CD4-positive, alpha-beta T cell (primary cell): ENCODE measurements around the gene GPR141. TPM values are rescaled to one million over a fixed set of nuclear protein-coding genes. Genes with fewer than 3 reads are reported as not detected.

Source experiments
- ATAC-seq: fragments of 200-7000 bp; cut with Tn5 transposase; one replicate; pipeline ENCODE4 v1.10.0; 2022; ENCODE audit warnings: mild to moderate bottlenecking; ENCODE audit not compliant: poor library complexity
- CTCF ChIA-PET: fragments of 350-600 bp; sonication (Branson Sonifier 250); formaldehyde crosslinking; loops from one replicate; lab custom pipeline; 2021; ENCODE audit warnings: antibody characterized with exemption, inconsistent platforms; lab: Charles Lee
- POLR2A ChIA-PET: fragments of 350-600 bp; sonication (Branson Sonifier 250); formaldehyde crosslinking; loops from one replicate; lab custom pipeline; 2021; ENCODE audit warnings: antibody characterized with exemption, inconsistent platforms; lab: Charles Lee
- DNase-seq, 14 experiments: peaks; one replicate each; pipeline ENCODE4 v3.0.0-alpha.2; 2013 to 2020; ENCODE audit warnings: mixed read lengths in 2 of 14
- H3K27ac ChIP-seq, 2 donors: one replicate each; pipeline versions ENCODE4 v1.5.1 to v1.7.0; 2013; ENCODE audit warnings: low read length in 2 of 2, low read depth in 1 of 2, mild to moderate bottlenecking in 1 of 2
- H3K27me3 ChIP-seq, 2 experiments: 1 replicate in 1 of 2; 2 replicates in 1 of 2; pipeline versions ENCODE4 v1.6.1 to v1.7.0; 2013; ENCODE audit warnings: low read length in 2 of 2, control low read depth in 1 of 2, mild to moderate bottlenecking in 1 of 2, moderate library complexity in 1 of 2; ENCODE audit not compliant: insufficient read depth in 2 of 2, control insufficient read depth in 1 of 2
- H3K36me3 ChIP-seq: one replicate; pipeline ENCODE4 v1.6.1; 2013; ENCODE audit warnings: low read length, control low read depth; ENCODE audit not compliant: insufficient read depth
- H3K4me1 ChIP-seq: one replicate; pipeline ENCODE4 v1.6.1; 2013; ENCODE audit warnings: low read length, control low read depth; ENCODE audit not compliant: insufficient read depth
- H3K4me3 ChIP-seq: one replicate; pipeline ENCODE4 v1.5.1; 2013; ENCODE audit warnings: mild to moderate bottlenecking, low read length, moderate library complexity
- H3K9me3 ChIP-seq, 2 experiments: 1 replicate in 1 of 2; 2 replicates in 1 of 2; pipeline versions ENCODE4 v1.6.1 to v1.7.0; 2013; ENCODE audit warnings: low read length in 2 of 2, mild to moderate bottlenecking in 2 of 2, control low read depth in 1 of 2, moderate library complexity in 1 of 2; ENCODE audit not compliant: control insufficient read depth in 1 of 2, insufficient read depth in 1 of 2
- H3K27ac Mint-ChIP-seq: one replicate; pipeline ENCODE4 v1.8.0; 2020; ENCODE audit warnings: mixed read lengths
- H3K27me3 Mint-ChIP-seq: one replicate; pipeline ENCODE4 v1.8.0; 2021; ENCODE audit warnings: mixed read lengths
- H3K36me3 Mint-ChIP-seq: one replicate; pipeline ENCODE4 v1.8.0; 2021; ENCODE audit warnings: low read depth, mixed read lengths
- H3K4me1 Mint-ChIP-seq: one replicate; pipeline ENCODE4 v1.8.0; 2021; ENCODE audit warnings: low read depth, mixed read lengths
- H3K4me3 Mint-ChIP-seq: one replicate; pipeline ENCODE4 v1.8.0; 2020; ENCODE audit warnings: mild to moderate bottlenecking, mixed read lengths
- H3K9me3 Mint-ChIP-seq: one replicate; pipeline ENCODE4 v1.8.0; 2020; ENCODE audit warnings: mixed read lengths
- intact Hi-C, 2 experiments: fragments of 100-400 bp; cut with DNase I in 1 of 2; cut with micrococcal nuclease in 1 of 2; formaldehyde crosslinking; loops; one replicate each; pipeline versions ENCODE4 v1.15.1 to v1.9.0; 2023 to 2025; cut with DNase I, micrococcal nuclease
- total RNA-seq, 174 experiments: library from RNA in 2 of 174; stranded (reverse) in 2 of 174; gene quantifications; one replicate each; pipeline ENCODE4 v1.2.3 and lab custom pipeline; 2021 to 2026
- TF ChIP-seq, protein P1 (sequence below): fragments of 200-600 bp; IDR thresholded peaks from one replicate; pipeline ENCODE4 v1.8.0; 2022; ENCODE audit warnings: antibody characterized with exemption, mild to moderate bottlenecking

GPR141 gene
- total RNA-seq, 2 experiments from 2014 or later = not detected

GRCh38 chr7:37768611-37769010 is 85.0 kb downstream of the GPR141 start:
- DNase-seq (no peak), ATAC-seq (no peak)
- H3K4me1 ChIP-seq = no peaks in the 10 kb centered on the region
- no peaks in the 10 kb centered on the region for H3K36me3 ChIP-seq
- no peak overlapping the region for H3K27ac ChIP-seq
- Mint-ChIP-seq H3K9me3 (no peaks in the 10 kb centered on the region), H3K36me3 (no peaks in the 10 kb centered on the region), H3K27me3 (no peaks in the 10 kb centered on the region), H3K27ac (no peak overlapping the region), H3K4me1 (no peaks in the 10 kb centered on the region), H3K4me3 (no peak overlapping the region)
- ChIA-PET CTCF (no interaction called here), POLR2A (no interaction called here)
- TF ChIP-seq, protein P1, sequence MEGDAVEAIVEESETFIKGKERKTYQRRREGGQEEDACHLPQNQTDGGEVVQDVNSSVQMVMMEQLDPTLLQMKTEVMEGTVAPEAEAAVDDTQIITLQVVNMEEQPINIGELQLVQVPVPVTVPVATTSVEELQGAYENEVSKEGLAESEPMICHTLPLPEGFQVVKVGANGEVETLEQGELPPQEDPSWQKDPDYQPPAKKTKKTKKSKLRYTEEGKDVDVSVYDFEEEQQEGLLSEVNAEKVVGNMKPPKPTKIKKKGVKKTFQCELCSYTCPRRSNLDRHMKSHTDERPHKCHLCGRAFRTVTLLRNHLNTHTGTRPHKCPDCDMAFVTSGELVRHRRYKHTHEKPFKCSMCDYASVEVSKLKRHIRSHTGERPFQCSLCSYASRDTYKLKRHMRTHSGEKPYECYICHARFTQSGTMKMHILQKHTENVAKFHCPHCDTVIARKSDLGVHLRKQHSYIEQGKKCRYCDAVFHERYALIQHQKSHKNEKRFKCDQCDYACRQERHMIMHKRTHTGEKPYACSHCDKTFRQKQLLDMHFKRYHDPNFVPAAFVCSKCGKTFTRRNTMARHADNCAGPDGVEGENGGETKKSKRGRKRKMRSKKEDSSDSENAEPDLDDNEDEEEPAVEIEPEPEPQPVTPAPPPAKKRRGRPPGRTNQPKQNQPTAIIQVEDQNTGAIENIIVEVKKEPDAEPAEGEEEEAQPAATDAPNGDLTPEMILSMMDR = no peak
- intact Hi-C loops = no loop called here
- no peak overlapping the region for H3K4me3 ChIP-seq
- no peaks in the 10 kb centered on the region for H3K27me3 ChIP-seq
- H3K9me3 ChIP-seq = peaks cover 0 to under 1% of the 10 kb centered on the region in 2 experiments

- POLR2A ChIA-PET = no interaction called here
- CTCF ChIA-PET = no interaction called here
- TF ChIP-seq, protein P1 = no peak
- H3K9me3 ChIP-seq = no peaks in the 10 kb centered on the region
- no peaks in the 10 kb centered on the region for H3K4me1 Mint-ChIP-seq
- no peaks in the 10 kb centered on the region for H3K36me3 Mint-ChIP-seq
- intact Hi-C loops = no loop called here
- no peaks in the 10 kb centered on the region for H3K4me1 ChIP-seq
- no peak overlapping the region for H3K4me3 Mint-ChIP-seq
- no peak overlapping the region for H3K4me3 ChIP-seq
- H3K27ac Mint-ChIP-seq = no peak overlapping the region
- H3K27ac ChIP-seq = no peak overlapping the region
- no peaks in the 10 kb centered on the region for H3K27me3 ChIP-seq
- H3K9me3 Mint-ChIP-seq = no peaks in the 10 kb centered on the region
- DNase-seq = no peak
- no peaks in the 10 kb centered on the region for H3K36me3 ChIP-seq
- ATAC-seq = no peak
- no peaks in the 10 kb centered on the region for H3K27me3 Mint-ChIP-seq
These were observed 85.7 kb downstream of the GPR141 start for GRCh38 chr7:37769291-37769690.

GRCh38 chr7:37769726-37770125 is 86.2 kb downstream of the GPR141 start:
- Histone ChIP-seq H3K4me1 (no peaks in the 10 kb centered on the region), H3K9me3 (no peaks in the 10 kb centered on the region), H3K27ac (no peak overlapping the region), H3K4me3 (no peak overlapping the region), H3K36me3 (no peaks in the 10 kb centered on the region), H3K27me3 (no peaks in the 10 kb centered on the region)
- H3K36me3 Mint-ChIP-seq = no peaks in the 10 kb centered on the region
- intact Hi-C loops = no loop called here
- no peak for DNase-seq
- H3K4me3 Mint-ChIP-seq = no peak overlapping the region
- TF ChIP-seq, protein P1 = no peak
- no peak overlapping the region for H3K27ac Mint-ChIP-seq
- H3K4me1 Mint-ChIP-seq = no peaks in the 10 kb centered on the region
- H3K9me3 Mint-ChIP-seq = no peaks in the 10 kb centered on the region
- ChIA-PET CTCF (interaction anchor here (1.1 kb wide), 1 partner anchor 26 kb away, joined by 4 read pairs; no protein-coding TSS in a partner anchor), POLR2A (no interaction called here)
- H3K27me3 Mint-ChIP-seq = no peaks in the 10 kb centered on the region
- ATAC-seq = no peak
